ENCODE data around the gene CRYBG1.

CRYBG1 gene

DNA sequence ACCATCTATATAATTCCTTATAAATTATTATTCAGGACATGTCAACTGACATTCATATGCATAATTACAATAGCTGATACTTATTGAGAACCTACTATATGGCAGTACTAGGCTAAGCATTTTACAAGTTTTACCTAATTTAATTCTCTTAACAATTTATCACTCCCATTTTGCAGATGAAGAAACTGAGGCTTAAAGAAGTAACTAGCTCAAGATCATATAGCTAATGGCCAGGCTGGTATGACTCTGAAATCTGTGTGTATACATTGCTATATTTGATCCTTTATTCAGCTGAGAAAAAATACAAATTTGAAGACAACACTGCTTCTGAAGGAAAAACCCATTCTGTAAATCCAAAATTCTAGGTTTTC, 85.0 kb downstream of the CRYBG1 start:
- TF ChIP-seq POLR2AphosphoS5 (IDR thresholded peaks at IDR 0.05; ENCODE audit: low read depth, low read length) (no peak), SIN3A (IDR thresholded peaks at IDR 0.05; ENCODE audit: borderline replicate concordance, insufficient read depth, low read length) (no peak), TAF1 (IDR thresholded peaks at IDR 0.05; ENCODE audit: borderline replicate concordance, insufficient read depth, low read length) (no peak), FOXP2 (optimal IDR thresholded peaks at IDR 0.05; ENCODE audit: borderline replicate concordance, extremely low read depth, extremely low read length, insufficient read depth) (no peak)
- TF ChIP-seq, protein P1, sequence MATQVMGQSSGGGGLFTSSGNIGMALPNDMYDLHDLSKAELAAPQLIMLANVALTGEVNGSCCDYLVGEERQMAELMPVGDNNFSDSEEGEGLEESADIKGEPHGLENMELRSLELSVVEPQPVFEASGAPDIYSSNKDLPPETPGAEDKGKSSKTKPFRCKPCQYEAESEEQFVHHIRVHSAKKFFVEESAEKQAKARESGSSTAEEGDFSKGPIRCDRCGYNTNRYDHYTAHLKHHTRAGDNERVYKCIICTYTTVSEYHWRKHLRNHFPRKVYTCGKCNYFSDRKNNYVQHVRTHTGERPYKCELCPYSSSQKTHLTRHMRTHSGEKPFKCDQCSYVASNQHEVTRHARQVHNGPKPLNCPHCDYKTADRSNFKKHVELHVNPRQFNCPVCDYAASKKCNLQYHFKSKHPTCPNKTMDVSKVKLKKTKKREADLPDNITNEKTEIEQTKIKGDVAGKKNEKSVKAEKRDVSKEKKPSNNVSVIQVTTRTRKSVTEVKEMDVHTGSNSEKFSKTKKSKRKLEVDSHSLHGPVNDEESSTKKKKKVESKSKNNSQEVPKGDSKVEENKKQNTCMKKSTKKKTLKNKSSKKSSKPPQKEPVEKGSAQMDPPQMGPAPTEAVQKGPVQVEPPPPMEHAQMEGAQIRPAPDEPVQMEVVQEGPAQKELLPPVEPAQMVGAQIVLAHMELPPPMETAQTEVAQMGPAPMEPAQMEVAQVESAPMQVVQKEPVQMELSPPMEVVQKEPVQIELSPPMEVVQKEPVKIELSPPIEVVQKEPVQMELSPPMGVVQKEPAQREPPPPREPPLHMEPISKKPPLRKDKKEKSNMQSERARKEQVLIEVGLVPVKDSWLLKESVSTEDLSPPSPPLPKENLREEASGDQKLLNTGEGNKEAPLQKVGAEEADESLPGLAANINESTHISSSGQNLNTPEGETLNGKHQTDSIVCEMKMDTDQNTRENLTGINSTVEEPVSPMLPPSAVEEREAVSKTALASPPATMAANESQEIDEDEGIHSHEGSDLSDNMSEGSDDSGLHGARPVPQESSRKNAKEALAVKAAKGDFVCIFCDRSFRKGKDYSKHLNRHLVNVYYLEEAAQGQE (IDR thresholded peaks at IDR 0.05; ENCODE audit: insufficient read depth in 1 of 2, low read depth in 2 of 2, low read length in 2 of 2): no peak

DNA sequence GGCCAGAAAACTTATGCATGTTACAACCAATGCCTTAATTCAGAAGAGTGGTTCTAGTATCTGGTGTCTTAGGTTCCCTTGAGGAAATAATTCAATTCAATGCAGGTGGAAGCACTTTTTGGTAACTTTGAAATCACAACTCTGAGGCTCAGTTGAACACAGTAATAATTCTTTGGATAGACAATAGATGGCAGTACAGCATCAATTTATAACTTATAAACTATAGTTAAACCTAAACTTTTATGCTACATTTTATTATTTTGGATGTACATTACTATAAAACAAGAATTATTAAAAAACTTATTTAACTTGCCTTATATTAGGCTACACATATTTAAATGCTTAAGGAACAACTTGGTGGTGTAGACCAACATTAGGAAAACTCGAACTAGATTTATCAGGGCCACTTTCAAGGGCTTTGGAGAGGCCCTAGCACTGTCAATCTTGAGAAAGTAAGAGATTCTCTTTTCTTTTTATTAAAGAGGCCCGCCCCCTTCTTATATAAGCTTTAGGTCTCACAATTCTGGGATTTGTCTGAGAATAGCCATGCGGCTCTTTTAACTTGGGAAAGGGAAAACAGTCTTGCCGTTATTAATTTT, 85.9 kb downstream of the CRYBG1 start:
- no peak for TF ChIP-seq FOXP2 (optimal IDR thresholded peaks at IDR 0.05; ENCODE audit: borderline replicate concordance, extremely low read depth, extremely low read length, insufficient read depth)
- TF ChIP-seq SIN3A (IDR thresholded peaks at IDR 0.05; ENCODE audit: borderline replicate concordance, insufficient read depth, low read length): no peak
- TF ChIP-seq POLR2AphosphoS5 (IDR thresholded peaks at IDR 0.05; ENCODE audit: low read depth, low read length): no peak
- no peak for TF ChIP-seq TAF1 (IDR thresholded peaks at IDR 0.05; ENCODE audit: borderline replicate concordance, insufficient read depth, low read length)
- TF ChIP-seq, protein P1 (IDR thresholded peaks at IDR 0.05; ENCODE audit: insufficient read depth in 1 of 2, low read depth in 2 of 2, low read length in 2 of 2): no peak

DNA sequence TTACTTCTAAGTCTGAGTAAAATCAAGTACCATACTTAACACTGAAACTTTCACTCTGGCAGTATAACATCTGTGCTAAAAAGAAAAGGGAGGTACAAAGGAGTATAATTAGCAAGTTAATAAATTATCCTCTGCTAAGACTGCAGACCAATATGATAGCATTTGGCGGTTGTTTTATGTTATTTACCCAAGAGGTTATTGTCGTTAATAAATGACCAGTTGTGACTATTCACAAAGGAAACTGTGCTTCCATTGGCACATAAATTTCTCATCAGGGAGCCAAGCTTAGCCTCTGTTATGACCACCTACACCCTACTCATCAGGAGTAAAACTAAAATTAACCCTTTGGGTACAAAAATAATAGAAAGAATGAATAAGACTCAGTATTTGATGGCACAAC, 86.5 kb downstream of the CRYBG1 start:
- TF ChIP-seq, protein P1 (IDR thresholded peaks at IDR 0.05; ENCODE audit: insufficient read depth in 1 of 2, low read depth in 2 of 2, low read length in 2 of 2): no peak
- no peak for TF ChIP-seq FOXP2 (optimal IDR thresholded peaks at IDR 0.05; ENCODE audit: borderline replicate concordance, extremely low read depth, extremely low read length, insufficient read depth)
- no peak for TF ChIP-seq POLR2AphosphoS5 (IDR thresholded peaks at IDR 0.05; ENCODE audit: low read depth, low read length)
- TF ChIP-seq SIN3A (IDR thresholded peaks at IDR 0.05; ENCODE audit: borderline replicate concordance, insufficient read depth, low read length): no peak
- no peak for TF ChIP-seq TAF1 (IDR thresholded peaks at IDR 0.05; ENCODE audit: borderline replicate concordance, insufficient read depth, low read length)

DNA sequence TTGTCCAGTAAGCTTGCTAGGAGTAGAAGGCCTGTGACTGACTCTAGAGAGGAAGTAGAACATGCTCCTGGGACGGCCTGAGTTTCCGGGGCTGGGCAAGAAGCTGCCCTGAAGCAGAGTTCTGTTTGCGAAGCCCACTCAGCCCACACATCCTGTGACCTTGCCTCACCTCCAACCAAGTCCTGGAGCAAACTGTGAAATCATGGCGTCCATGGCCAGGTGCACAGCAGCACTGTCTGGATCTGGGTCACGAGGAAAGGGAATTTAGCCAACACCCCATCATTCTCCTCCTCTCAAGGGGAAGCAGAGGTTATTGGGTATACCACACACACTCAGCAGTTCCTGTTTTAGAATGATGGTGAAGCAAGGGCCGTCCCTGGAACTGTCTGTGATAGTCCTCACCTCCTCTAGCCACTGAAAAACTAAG, 87.5 kb downstream of the CRYBG1 start:
- TF ChIP-seq SIN3A (IDR thresholded peaks at IDR 0.05; ENCODE audit: borderline replicate concordance, insufficient read depth, low read length): no peak
- TF ChIP-seq, protein P1 (IDR thresholded peaks at IDR 0.05; ENCODE audit: insufficient read depth in 1 of 2, low read depth in 2 of 2, low read length in 2 of 2): no peak

DNA sequence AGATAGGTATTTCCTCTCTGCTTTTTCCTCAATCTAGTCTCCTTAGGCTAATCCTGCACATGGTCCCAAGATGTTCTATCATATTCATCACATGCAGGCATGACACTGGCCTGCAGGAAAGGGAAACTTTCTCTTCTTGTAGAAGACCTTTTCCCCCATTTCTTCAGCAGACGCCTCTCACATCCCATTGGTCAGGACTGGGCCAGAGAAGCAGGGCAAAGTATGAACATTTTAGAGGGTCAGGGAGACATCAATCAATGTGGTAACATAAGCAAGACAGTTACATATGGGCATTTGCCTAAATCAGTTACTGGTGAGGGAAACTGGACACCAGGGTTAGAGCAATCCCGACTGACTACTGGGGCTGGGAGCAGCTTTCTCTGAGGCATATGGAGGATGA, 90.1 kb downstream of the CRYBG1 start:
- TF ChIP-seq TAF1 (IDR thresholded peaks at IDR 0.05; ENCODE audit: borderline replicate concordance, insufficient read depth, low read length): no peak
- no peak for TF ChIP-seq POLR2AphosphoS5 (IDR thresholded peaks at IDR 0.05; ENCODE audit: low read depth, low read length)
- TF ChIP-seq FOXP2 (optimal IDR thresholded peaks at IDR 0.05; ENCODE audit: borderline replicate concordance, extremely low read depth, extremely low read length, insufficient read depth): no peak
- no peak for TF ChIP-seq SIN3A (IDR thresholded peaks at IDR 0.05; ENCODE audit: borderline replicate concordance, insufficient read depth, low read length)
- TF ChIP-seq, protein P1 (IDR thresholded peaks at IDR 0.05; ENCODE audit: insufficient read depth in 1 of 2, low read depth in 2 of 2, low read length in 2 of 2): no peak
